ENCODE data around the gene GALR2. TPM values are rescaled to one million over a fixed set of nuclear protein-coding genes. Genes with fewer than 3 reads are reported as not detected.
"Not testable (repeated sequence)": the region's sequence is repeated elsewhere in the genome, so short reads cannot be mapped to it uniquely, and the experiment has no call there.

Gene GALR2
- total RNA-seq, 2 donors from 2014 or later = not detected

DNA sequence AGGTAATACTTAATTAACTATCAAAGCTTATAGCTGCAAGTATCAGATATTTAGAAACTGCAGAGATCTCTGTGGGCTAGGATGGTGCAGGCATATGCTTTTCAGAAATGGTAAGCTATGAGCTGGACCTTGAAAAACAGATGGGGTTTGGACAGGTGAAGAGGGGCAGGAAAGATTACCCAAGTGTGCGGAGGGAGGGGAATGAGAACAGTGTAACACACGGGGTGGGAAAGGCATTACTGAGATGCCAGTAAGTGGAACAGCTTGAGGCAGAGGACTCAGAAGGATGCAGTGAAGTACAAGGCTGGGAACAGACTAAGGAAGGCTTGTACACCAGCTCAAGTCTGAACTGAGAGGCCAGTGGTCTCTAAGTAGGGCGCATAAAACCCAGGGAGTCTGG, 25.3 kb upstream of the GALR2 start:
- no peak for ATAC-seq
- DNase-seq = no peak
- intact Hi-C loops (cut with DNase I) = no loop called here

DNA sequence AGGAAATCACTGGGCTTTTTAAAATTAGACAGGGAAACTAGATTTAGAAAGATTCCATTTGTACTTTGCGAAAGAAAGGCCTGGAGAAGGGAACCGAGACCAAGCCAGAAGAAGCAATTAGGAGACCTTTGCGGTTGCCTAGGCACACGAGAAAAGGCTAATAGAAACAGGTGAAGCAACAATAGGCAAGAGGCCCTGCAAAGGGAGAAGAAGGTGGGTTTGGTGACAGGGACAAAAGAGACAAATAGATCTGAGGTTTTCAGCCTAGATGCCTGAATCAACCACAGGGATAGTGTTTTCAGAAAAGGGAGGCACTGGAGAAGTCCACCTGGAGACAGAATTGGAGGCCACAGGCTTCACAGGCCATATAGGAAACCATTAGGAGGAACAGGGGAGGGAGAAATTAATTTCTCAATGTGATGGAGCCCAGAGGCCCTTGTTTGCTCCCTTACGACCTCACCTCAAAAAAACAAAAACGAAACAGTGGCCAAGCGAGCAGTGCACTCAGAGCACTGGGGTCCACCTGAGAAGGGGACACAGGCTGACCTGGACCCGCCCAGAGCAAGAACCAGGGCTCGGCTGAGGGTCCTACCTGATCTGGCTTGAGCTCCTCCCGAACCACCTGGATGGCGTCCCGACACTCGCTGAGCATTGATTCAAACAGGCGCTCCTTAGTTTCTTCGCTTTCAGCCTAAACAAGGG, 24.6 kb upstream of the GALR2 start:
- intact Hi-C loops (cut with DNase I) = no loop called here
- DNase-seq (no peak), ATAC-seq (no peak)

- DNase-seq (no peak), ATAC-seq (no peak)
- intact Hi-C loops (cut with DNase I) = no loop called here
Observed at GRCh38 chr17:76050538-76051467, 23.8 kb upstream of the GALR2 start.

GRCh38 chr17:76051561-76051960, 23.0 kb upstream of the GALR2 start:
- DNase-seq (no peak), ATAC-seq (no peak)
- intact Hi-C loops (cut with DNase I) = no loop called here

DNA sequence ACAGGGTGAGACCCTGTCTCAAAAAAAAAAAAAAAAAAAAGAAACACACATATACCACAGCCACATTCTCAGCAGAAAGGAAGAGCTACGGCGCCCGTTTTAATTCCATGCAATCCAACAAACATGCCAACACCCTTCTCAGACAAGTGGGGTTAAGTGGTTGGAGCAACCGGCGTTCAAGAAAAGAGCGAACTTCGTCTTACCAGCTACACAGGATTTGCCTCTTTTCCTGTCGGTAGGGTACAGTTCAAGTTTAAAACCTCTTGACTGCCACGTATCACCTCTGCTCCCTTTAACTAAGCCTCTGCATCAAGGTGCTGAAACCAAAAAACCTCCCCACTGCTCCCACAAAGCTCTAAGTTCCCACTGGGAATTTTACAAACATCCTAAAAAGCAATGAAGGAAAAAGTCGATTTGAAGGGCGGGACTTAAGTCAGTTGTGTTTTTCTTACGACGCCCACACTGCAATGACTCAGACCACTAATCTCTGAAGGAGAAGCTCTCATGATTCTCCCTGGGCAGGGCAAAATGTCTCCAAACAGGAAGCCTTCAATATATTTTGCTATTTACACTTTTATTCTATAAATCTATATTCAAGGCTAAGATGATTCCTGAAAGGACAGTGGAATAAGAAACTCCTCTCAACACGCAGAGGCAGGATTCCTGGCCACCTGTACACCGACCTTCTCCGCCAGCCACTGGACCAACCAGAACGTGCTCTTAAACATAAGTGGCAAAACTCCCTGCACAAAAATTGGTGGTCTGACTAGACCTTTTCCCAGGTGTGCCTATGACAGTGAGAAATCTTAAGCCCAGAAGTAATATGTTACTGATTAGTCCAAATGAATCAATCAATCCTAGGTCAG, 21.1 kb upstream of the GALR2 start:
- DNase-seq (no peak), ATAC-seq (peak in 1 of 2 donors; percentile 75)
- intact Hi-C loops (cut with DNase I) = no loop called here

DNA sequence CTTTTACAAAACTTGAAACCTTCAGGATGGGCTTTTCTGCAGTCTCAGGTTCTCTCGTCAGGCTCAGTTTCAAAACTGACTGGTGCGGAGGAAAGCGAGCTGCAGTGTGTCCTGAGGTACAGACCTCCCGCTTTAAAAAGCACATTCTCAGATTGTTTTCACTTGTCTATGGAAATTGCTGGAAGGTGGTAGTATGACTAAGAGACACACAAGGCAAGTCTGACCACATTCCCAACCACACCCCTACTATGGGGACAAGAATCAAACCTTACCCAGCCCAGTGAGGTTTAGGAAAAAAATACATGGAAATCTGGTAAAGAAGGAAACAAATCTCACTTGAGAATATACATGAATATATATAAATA, 20.5 kb upstream of the GALR2 start:
- ATAC-seq (peak in 1 of 2 donors; percentile 39), DNase-seq (no peak)
- intact Hi-C loops (cut with DNase I) = no loop called here

DNA sequence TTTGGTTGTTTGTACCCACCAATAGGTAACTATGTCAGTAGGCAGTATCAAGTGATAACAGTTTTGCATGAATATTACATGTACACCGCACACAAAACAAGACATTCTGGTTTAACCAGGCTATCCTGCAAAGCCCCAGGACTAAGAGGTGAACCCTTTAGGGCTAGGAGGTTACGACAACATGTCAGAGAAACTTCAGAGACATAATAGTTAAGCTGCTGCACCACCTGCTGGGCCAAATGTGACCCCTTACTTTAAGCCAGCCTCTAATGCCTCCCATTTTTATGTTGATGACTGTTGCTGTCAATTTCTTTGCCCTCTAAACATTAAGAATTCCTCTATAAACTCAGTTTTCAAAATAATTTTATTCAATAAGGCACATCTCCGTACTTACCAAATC, 17.7 kb upstream of the GALR2 start:
- intact Hi-C loops (cut with DNase I) = no loop called here
- ATAC-seq (no peak), DNase-seq (no peak)

DNA sequence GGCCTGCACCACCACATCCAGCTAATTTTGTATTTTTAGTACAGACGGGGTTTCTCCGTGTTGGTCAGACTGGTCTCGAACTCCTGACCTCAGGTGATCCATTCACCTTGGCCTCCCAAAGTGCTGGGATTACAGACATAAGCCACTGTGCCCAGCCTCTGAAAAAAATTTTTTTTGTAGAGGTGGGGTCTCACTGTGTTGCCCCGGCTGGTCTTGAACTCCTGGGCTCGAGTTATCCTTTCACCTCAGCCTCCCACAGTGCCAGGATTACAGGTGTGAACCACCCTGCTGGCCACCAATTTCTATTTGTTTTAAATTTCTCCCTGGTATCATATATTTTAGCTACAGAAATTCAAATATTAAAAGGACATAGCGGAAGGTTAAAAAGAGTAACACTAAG, 16.3 kb upstream of the GALR2 start:
- DNase-seq; intact Hi-C loops (cut with DNase I); ATAC-seq: not testable (repeated sequence)

DNA sequence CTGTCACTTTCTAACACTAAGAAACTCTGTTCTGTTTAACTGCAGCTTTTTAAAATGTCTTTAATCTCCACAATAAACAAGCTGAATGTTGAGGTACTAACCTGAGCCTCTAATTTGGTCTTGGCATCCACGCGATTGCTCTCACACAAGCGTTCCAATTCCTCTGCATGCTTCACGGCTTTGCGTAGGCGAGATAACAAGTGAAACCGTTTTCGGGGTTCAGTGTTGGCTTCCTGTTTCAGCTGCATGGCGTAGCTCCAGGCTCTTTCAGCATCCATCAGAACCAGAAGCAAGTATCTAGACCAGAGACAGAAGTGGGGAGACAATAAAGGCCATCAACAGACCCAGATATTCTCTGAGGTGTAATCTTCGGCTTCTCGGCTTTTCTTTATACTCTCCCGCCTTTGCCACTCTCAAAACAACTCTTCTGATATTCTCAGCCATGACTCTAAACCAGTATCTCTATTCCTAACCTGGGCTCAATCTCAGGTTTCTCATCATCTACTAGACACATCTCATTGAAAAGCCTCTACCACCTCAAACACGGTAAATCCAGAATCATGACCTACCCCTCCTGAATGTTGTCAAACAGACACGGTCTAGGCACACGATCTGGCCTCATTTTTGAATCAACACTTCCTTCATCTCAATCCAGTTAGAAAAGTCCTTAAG, 10.6 kb upstream of the GALR2 start:
- intact Hi-C loops (cut with DNase I) = no loop called here
- ATAC-seq (no peak), DNase-seq (no peak)

GRCh38 chr17:76065775-76066174, 8.8 kb upstream of the GALR2 start:
- DNase-seq (no peak), ATAC-seq (no peak)
- intact Hi-C loops (cut with DNase I) = no loop called here

- intact Hi-C loops (cut with DNase I) = no loop called here
Observed at GRCh38 chr17:76071531-76072147, 2.9 kb upstream of the GALR2 start.

DNA sequence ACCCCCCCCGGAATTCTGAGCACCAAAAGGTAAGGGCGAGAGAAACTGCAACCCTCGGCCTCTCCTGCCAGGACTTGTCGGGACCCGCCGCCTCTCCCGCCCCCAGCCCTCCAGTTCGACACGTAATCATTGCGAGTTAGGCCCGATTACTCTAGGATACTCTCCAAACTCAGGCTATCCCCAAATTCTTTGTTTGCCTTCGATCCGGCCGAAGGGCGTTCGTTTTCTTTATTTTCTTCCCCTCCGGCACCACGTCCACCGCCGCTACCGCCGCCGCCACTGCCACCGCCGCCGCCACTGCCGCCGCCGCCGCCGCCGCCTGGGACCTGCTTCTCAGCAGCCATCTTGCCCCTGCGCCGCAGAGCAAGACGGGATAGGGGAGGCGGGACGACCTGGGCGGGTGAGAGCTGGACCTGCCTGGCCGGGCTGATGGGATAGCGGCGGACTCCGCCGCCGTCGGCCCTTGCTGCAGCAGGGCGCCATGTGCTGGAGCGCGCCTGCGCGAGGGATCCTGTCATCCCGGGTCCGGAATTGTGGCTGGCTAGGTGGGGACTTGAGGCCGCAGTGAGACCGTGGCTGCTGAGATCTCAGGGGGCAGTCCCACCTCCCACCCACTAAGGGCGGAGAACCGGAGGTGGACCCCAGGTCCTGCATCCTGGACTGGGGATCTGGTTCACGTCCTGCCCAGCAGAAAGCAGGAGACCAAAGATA, 2.3 kb upstream of the GALR2 start, which contains the start of gene SRP68:
Gene SRP68 (minus strand): TSS at position 370 of the 711 bp plus-strand sequence. CDS start 26 bp downstream, at position 344.
- DNase-seq = peak; percentile 94
- intact Hi-C loops (cut with DNase I) = no loop called here
- ATAC-seq = peak; percentile 100

More at GRCh38 chr17:76071531-76072147, 2.9 kb upstream of the GALR2 start:
- no peak for DNase-seq
- ATAC-seq = no peak

- ATAC-seq = no peak
- intact Hi-C loops (cut with DNase I) = no loop called here
- no peak for DNase-seq
Observed at GRCh38 chr17:76075364-76076145, 974 bp downstream of the GALR2 start.

- DNase-seq = no peak
- intact Hi-C loops (cut with DNase I) = no loop called here
- no peak for ATAC-seq
Observed at GRCh38 chr17:76076146-76076764, 1.7 kb downstream of the GALR2 start.

- intact Hi-C loops (cut with DNase I) = no loop called here
- no peak for ATAC-seq
- no peak for DNase-seq
Observed at GRCh38 chr17:76076765-76077583, 2.4 kb downstream of the GALR2 start.

DNA sequence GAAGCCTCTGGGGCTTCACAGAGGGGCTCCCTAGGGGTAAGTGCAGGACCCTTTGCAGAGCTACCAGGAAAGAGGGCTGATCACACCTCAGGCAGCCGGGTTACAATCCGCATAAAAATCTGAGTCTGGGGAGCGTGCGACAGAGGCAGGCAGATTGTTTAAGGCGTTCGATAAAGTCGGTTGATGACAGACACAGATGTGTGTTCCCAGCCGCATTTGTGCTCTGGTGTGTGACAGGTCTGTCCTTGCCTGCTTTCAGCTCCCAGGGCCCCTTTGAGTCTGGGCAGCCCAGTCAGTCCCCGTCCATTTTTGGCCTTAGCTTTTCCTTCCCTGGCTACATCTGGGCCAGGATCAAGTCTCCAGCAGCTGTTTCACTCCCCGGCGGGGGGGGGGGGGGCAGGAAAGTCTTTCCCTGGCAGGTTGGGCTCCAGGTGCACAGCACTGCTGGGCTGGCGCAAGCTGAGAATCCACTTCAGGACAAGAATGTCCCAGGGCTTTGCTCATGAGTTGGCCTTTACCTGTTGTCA, 3.1 kb downstream of the GALR2 start:
- ATAC-seq (no peak), DNase-seq (no peak)
- intact Hi-C loops (cut with DNase I) = no loop called here

All from left cardiac atrium (tissue), 4 donors.